Colonic mucosa (tissue), 4 donors: Measurements from ENCODE around the gene OSM. TPM values are rescaled to one million over a fixed set of nuclear protein-coding genes. Genes with fewer than 3 reads are reported as not detected.
"Not testable (repeated sequence)": the region's sequence is repeated elsewhere in the genome, so short reads cannot be mapped to it uniquely, and the experiment has no call there.

Source experiments
- DNase-seq: peaks from one replicate; pipeline ENCODE4 v3.0.0-alpha.2; 2020
- H3K27ac ChIP-seq: fragments of 200-600 bp; one replicate; pipeline ENCODE4 v1.8.0; 2021
- H3K27me3 ChIP-seq: fragments of 200-600 bp; one replicate; pipeline ENCODE4 v1.8.0; 2021
- H3K36me3 ChIP-seq: fragments of 200-600 bp; one replicate; pipeline ENCODE4 v1.8.0; 2021
- H3K4me1 ChIP-seq: fragments of 200-600 bp; one replicate; pipeline ENCODE4 v1.8.0; 2021; ENCODE audit warnings: mild to moderate bottlenecking
- H3K4me3 ChIP-seq: fragments of 200-600 bp; one replicate; pipeline ENCODE4 v1.8.0; 2021
- H3K9ac ChIP-seq, 2 donors: one replicate each; pipeline ENCODE4 v1.7.0; 2013; ENCODE audit warnings: control low read depth in 2 of 2, low read depth in 2 of 2, low read length in 2 of 2
- H3K9me3 ChIP-seq: fragments of 200-600 bp; one replicate; pipeline ENCODE4 v1.8.0; 2021
- CTCF ChIP-seq: fragments of 200-600 bp; IDR thresholded peaks from one replicate; pipeline ENCODE4 v1.8.0; 2022; ENCODE audit warnings: antibody characterized with exemption, mild to moderate bottlenecking
- intact Hi-C: fragments of 100-400 bp; cut with DNase I; formaldehyde crosslinking; loops from one replicate; pipeline ENCODE4 v1.14.1; 2022
- total RNA-seq, 2 donors: library from RNA; stranded (reverse); fragmentation: NEBNext Ultra II Directional in 1 of 2; extraction: Animal tissue kit (Norgen Biotek cat#: 25700) in 1 of 2; gene quantifications; one replicate each; pipeline ENCODE4 v1.2.1, GENCODE V29; 2021
- donor health status: healthy.
- donor health status: DM: no; HTN: no; CAD: no.
- donor health status: DM: no; HTN: no; CAD: no.

The OSM gene
- total RNA-seq, 2 donors from 2014 or later = 0.21 to 0.44 TPM

GRCh38 chr22:30219668-30220278, 46.9 kb downstream of the OSM start:
- Histone ChIP-seq H3K9me3 (no peaks in the 10 kb centered on the region), H3K36me3 (no peaks in the 10 kb centered on the region), H3K27me3 (no peaks in the 10 kb centered on the region), H3K4me1 (no peaks in the 10 kb centered on the region), H3K9ac (no peak overlapping the region), H3K4me3 (no peak overlapping the region), H3K27ac (no peak overlapping the region)
- intact Hi-C loops = no loop called here
- no peak for TF ChIP-seq CTCF
- DNase-seq = no peak

- TF ChIP-seq CTCF = no peak
- Histone ChIP-seq H3K4me1 (no peaks in the 10 kb centered on the region), H3K27me3 (no peaks in the 10 kb centered on the region), H3K36me3 (no peaks in the 10 kb centered on the region), H3K9me3 (no peaks in the 10 kb centered on the region), H3K4me3 (no peak overlapping the region), H3K9ac (no peak overlapping the region), H3K27ac (no peak overlapping the region)
- intact Hi-C loops = no loop called here
- no peak for DNase-seq
These were observed 47.5 kb downstream of the OSM start for GRCh38 chr22:30219049-30219654.

- H3K27me3 ChIP-seq = no peaks in the 10 kb centered on the region
- H3K9me3 ChIP-seq = no peaks in the 10 kb centered on the region
- H3K27ac ChIP-seq = no peak overlapping the region
- H3K4me1 ChIP-seq = no peaks in the 10 kb centered on the region
- intact Hi-C loops = no loop called here
- TF ChIP-seq CTCF = no peak
- no peak overlapping the region for H3K4me3 ChIP-seq
- H3K9ac ChIP-seq = no peak overlapping the region
- DNase-seq = no peak
- H3K36me3 ChIP-seq = no peaks in the 10 kb centered on the region
These were observed 48.7 kb downstream of the OSM start for GRCh38 chr22:30217698-30218560.

GRCh38 chr22:30216710-30217109, 49.9 kb downstream of the OSM start:
- no peak overlapping the region for H3K4me3 ChIP-seq

GRCh38 chr22:30216272-30216671, 50.4 kb downstream of the OSM start:
- H3K27ac ChIP-seq, H3K27me3 ChIP-seq, intact Hi-C loops, DNase-seq, H3K36me3 ChIP-seq, H3K9me3 ChIP-seq, H3K9ac ChIP-seq, H3K4me1 ChIP-seq, H3K4me3 ChIP-seq: not testable (repeated sequence)

More at GRCh38 chr22:30216710-30217109, 49.9 kb downstream of the OSM start:
- Histone ChIP-seq H3K9me3 (no peaks in the 10 kb centered on the region), H3K4me1 (no peaks in the 10 kb centered on the region), H3K27me3 (no peaks in the 10 kb centered on the region), H3K27ac (no peak overlapping the region), H3K9ac (no peak overlapping the region), H3K36me3 (no peaks in the 10 kb centered on the region)
- no peak for DNase-seq
- no peak for TF ChIP-seq CTCF
- intact Hi-C loops = no loop called here
